Measurements from ENCODE around the gene CADM3.

CADM3 gene

DNA sequence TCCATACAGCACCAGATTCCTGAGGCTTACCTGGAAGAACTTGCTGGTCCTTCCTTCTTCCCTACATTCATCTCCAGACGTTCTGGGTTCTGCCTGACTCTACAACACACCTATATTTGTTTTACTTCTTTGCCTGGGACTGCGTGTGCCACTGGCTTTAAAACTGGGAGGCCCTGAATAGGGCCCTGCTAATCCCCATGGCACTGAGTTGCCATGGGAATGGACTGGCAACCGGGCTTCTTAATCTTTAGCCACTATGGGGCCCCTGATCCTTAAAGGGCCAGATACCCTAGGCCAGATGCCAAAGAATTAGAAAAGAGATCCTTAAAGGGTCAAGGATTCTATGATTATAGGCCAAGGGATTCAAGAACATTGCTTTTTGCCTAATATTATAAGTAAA is 24.4 kb upstream of the CADM3 start:
- H3K27ac ChIP-seq (ENCODE audit: low read depth, low read length): no peak overlapping the region
- no peak overlapping the region for H3K4me3 ChIP-seq (ENCODE audit: low read depth in 1 of 5, low read length in 5 of 5)
- H3K9ac ChIP-seq (ENCODE audit: low read length in 5 of 5): no peak overlapping the region
- H3K36me3 ChIP-seq (ENCODE audit: control insufficient read depth in 5 of 5, insufficient read depth in 5 of 5, low read length in 5 of 5): no peaks in the 10 kb centered on the region
- peaks cover 0 to 11% (median under 1%) of the 10 kb centered on the region in 5 donors for H3K27me3 ChIP-seq (ENCODE audit: control insufficient read depth in 5 of 5, insufficient read depth in 4 of 5, low read length in 5 of 5)
- H3K9me3 ChIP-seq (ENCODE audit: control insufficient read depth in 5 of 5, low read length in 5 of 5): no peaks in the 10 kb centered on the region
- H3K4me1 ChIP-seq (ENCODE audit: control insufficient read depth in 5 of 5, insufficient read depth in 5 of 5, low read length in 5 of 5): no peaks in the 10 kb centered on the region

DNA sequence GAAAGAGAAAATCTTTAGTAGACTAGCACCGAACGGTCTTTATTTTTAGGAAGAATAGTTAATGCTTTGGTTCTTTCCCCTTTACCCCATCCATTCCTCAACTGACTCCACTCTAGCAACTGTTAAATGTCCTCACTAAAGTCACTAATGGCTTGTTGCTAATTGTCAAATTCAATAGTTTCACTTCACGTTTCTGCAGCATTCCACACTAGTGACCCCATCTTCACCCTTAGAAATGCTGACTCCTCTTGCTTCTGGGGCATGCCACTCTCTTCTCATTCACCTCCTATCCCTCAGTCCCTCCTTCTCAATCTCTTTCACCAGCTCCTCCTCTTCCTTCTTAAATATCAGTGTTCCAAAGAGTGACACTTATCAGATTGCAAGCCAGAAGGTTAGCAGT is 19.4 kb upstream of the CADM3 start:
- Histone ChIP-seq H3K27ac (ENCODE audit: low read depth, low read length) (no peak overlapping the region), H3K27me3 (ENCODE audit: control insufficient read depth in 5 of 5, insufficient read depth in 4 of 5, low read length in 5 of 5) (no peaks in the 10 kb centered on the region), H3K36me3 (ENCODE audit: control insufficient read depth in 5 of 5, insufficient read depth in 5 of 5, low read length in 5 of 5) (no peaks in the 10 kb centered on the region), H3K4me1 (ENCODE audit: control insufficient read depth in 5 of 5, insufficient read depth in 5 of 5, low read length in 5 of 5) (no peaks in the 10 kb centered on the region), H3K9me3 (ENCODE audit: control insufficient read depth in 5 of 5, low read length in 5 of 5) (no peaks in the 10 kb centered on the region), H3K4me3 (ENCODE audit: low read depth in 1 of 5, low read length in 5 of 5) (no peak overlapping the region), H3K9ac (ENCODE audit: low read length in 5 of 5) (no peak overlapping the region)

DNA sequence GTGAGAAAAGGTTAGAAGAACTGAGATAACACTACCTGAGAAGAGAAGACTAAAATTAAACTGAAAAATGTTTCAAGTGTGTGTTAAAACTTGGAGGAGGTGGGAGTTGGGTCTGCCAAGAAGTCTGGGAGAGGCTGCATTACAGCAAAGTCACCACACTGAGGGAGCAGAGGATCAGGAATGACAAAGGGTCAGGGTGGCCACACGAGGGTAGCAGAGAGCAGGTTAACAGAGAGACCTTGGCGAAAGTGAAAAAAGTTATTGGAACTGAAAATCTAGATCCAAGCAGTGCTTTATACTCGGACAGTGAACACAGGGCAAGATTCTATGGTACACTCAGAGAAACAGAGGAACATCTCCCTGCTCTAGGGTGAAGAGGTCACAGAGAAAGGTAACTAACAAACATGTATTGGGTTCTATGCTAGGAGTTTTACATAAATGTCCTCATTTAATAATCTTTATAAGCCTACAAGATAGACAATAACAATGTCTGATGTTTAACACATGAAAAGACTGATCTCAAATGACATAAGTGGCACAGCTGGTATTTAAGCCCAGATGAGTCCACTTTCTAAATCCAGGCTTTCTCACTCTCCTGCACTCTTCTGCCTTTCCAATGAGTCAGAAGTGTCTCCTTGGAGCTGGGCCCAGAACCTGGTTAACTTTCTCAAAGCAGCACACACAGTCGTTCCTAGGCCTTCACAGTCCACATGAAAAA is 10.3 kb upstream of the CADM3 start:
- Histone ChIP-seq H3K4me3 (ENCODE audit: low read depth in 1 of 5, low read length in 5 of 5) (no peak overlapping the region), H3K4me1 (ENCODE audit: control insufficient read depth in 5 of 5, insufficient read depth in 5 of 5, low read length in 5 of 5) (peaks cover 0 to 3% (median 0%) of the 10 kb centered on the region in 5 donors), H3K27me3 (ENCODE audit: control insufficient read depth in 5 of 5, insufficient read depth in 4 of 5, low read length in 5 of 5) (peaks cover 0 to 5% (median 0%) of the 10 kb centered on the region in 5 donors), H3K9ac (ENCODE audit: low read length in 5 of 5) (peak overlapping the region in 1 of 5 donors; percentile 20), H3K27ac (ENCODE audit: low read depth, low read length) (no peak overlapping the region), H3K9me3 (ENCODE audit: control insufficient read depth in 5 of 5, low read length in 5 of 5) (no peaks in the 10 kb centered on the region), H3K36me3 (ENCODE audit: control insufficient read depth in 5 of 5, insufficient read depth in 5 of 5, low read length in 5 of 5) (no peaks in the 10 kb centered on the region)

DNA sequence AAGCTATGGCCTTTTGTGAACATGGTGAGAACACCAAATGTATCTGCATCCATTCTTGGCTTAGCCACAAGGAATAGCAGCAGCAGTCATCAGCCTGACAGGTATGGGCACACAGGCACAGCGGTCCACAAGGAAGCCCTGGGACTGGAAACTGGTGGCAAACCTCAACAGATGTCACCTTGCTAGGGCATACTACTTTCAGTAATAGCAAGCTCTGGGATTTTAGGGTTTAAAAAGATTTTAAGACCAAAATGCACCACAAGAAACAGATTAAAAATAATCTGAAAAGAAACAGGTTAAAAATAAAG is 9.7 kb upstream of the CADM3 start:
- H3K4me1 ChIP-seq (ENCODE audit: control insufficient read depth in 5 of 5, insufficient read depth in 5 of 5, low read length in 5 of 5): peaks cover 0 to 3% (median 0%) of the 10 kb centered on the region in 5 donors
- no peak overlapping the region for H3K27ac ChIP-seq (ENCODE audit: low read depth, low read length)
- H3K36me3 ChIP-seq (ENCODE audit: control insufficient read depth in 5 of 5, insufficient read depth in 5 of 5, low read length in 5 of 5): no peaks in the 10 kb centered on the region
- H3K9me3 ChIP-seq (ENCODE audit: control insufficient read depth in 5 of 5, low read length in 5 of 5): no peaks in the 10 kb centered on the region
- H3K4me3 ChIP-seq (ENCODE audit: low read depth in 1 of 5, low read length in 5 of 5): no peak overlapping the region
- H3K27me3 ChIP-seq (ENCODE audit: control insufficient read depth in 5 of 5, insufficient read depth in 4 of 5, low read length in 5 of 5): peaks cover 0 to 5% (median 0%) of the 10 kb centered on the region in 5 donors
- H3K9ac ChIP-seq (ENCODE audit: low read length in 5 of 5): no peak overlapping the region

DNA sequence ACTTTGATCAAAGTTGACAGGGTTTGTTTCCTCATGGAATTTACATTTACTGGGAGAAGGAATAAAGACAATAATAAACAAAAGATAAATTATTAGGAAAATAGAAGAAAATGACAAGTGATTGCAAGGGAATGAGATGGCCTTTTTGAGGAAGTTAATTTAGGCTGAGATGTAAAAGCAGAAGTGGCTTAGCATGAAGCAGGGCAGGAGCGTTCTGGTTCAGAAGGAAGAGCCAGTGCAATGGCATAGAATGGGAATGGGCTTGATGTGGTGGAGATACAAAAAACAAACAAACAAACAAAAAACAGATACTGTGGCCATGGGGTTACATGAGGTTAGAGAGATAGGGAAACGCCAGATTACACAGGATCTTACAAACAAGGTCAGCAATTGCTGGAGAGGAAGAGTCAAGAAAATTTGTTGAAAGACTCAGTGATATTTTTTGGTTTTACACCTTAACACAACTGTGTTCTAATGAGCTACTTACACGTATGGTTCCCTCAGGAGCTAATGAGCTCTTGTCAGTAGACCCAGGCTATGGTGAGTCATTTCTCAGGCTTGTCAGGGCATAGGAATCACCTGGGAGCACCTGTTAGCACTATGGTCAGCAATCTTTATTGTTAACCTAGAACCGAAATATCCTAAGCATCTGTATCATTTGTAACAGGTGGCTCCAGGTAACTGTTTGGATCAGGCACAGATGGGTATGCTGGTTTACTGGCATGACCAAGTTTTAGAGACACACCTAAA is 8.7 kb upstream of the CADM3 start:
- Histone ChIP-seq H3K36me3 (ENCODE audit: control insufficient read depth in 5 of 5, insufficient read depth in 5 of 5, low read length in 5 of 5) (no peaks in the 10 kb centered on the region), H3K4me3 (ENCODE audit: low read depth in 1 of 5, low read length in 5 of 5) (no peak overlapping the region), H3K27ac (ENCODE audit: low read depth, low read length) (no peak overlapping the region), H3K9ac (ENCODE audit: low read length in 5 of 5) (no peak overlapping the region), H3K9me3 (ENCODE audit: control insufficient read depth in 5 of 5, low read length in 5 of 5) (no peaks in the 10 kb centered on the region), H3K4me1 (ENCODE audit: control insufficient read depth in 5 of 5, insufficient read depth in 5 of 5, low read length in 5 of 5) (peaks cover 0 to 3% (median 0%) of the 10 kb centered on the region in 5 donors), H3K27me3 (ENCODE audit: control insufficient read depth in 5 of 5, insufficient read depth in 4 of 5, low read length in 5 of 5) (peaks cover 0 to 5% (median 0%) of the 10 kb centered on the region in 5 donors)

DNA sequence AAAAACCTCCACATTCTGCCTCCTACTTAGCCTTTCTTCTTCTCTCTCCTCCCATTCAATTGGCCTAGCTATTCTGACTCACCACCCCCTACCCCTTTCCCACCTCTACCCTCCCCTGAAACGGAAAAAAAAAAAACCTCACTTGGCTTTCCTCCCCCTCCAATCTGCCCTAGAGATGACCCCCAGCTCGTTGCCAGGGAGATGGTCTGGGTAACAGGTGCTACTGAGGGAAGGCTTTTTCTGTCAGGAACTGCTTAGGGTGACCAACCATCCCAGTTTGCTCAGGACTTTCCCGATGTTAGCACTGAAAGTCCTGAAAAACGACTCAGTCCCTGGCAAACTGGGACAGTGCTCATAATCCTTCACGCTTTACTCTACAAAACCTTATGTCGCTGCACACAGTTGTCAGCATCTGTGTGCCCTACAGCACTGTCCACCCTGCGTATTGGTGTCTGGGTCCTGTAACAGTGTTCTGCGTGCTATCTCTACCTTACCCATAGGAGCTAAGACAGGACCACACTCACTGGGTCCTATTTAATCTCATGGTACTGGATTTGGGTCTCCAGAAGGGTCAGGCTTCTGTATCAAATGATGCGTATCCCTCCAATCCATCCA is 7.7 kb upstream of the CADM3 start:
- Histone ChIP-seq H3K27ac (ENCODE audit: low read depth, low read length) (no peak overlapping the region), H3K4me3 (ENCODE audit: low read depth in 1 of 5, low read length in 5 of 5) (no peak overlapping the region), H3K9me3 (ENCODE audit: control insufficient read depth in 5 of 5, low read length in 5 of 5) (no peaks in the 10 kb centered on the region), H3K4me1 (ENCODE audit: control insufficient read depth in 5 of 5, insufficient read depth in 5 of 5, low read length in 5 of 5) (peaks cover 0 to 3% (median 0%) of the 10 kb centered on the region in 5 donors), H3K36me3 (ENCODE audit: control insufficient read depth in 5 of 5, insufficient read depth in 5 of 5, low read length in 5 of 5) (no peaks in the 10 kb centered on the region), H3K9ac (ENCODE audit: low read length in 5 of 5) (no peak overlapping the region), H3K27me3 (ENCODE audit: control insufficient read depth in 5 of 5, insufficient read depth in 4 of 5, low read length in 5 of 5) (peaks cover 3 to 13% (median 4%) of the 10 kb centered on the region in 5 donors)

DNA sequence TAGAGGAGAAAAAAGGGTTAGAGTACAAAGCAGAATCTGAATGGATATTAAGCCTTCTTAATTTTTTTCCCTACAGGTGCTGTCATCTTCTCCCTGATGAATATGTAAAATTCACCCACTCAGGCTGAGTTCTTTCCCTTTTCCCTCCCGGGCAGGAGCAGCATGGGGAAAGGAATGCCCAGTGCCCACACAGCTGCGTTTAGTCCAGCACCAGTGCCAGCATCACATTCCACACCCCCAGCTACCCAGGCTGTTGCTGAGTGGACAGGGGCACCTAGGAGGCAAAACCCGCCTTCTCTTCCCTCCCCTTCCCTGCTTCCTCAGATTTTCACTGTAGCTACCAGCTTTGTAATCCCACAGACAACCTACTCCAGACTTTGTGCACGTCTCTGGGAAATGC is 3.4 kb upstream of the CADM3 start:
- Histone ChIP-seq H3K9me3 (ENCODE audit: control insufficient read depth in 5 of 5, low read length in 5 of 5) (no peaks in the 10 kb centered on the region), H3K36me3 (ENCODE audit: control insufficient read depth in 5 of 5, insufficient read depth in 5 of 5, low read length in 5 of 5) (no peaks in the 10 kb centered on the region), H3K27me3 (ENCODE audit: control insufficient read depth in 5 of 5, insufficient read depth in 4 of 5, low read length in 5 of 5) (peaks cover 16 to 48% (median 25%) of the 10 kb centered on the region in 5 donors), H3K4me1 (ENCODE audit: control insufficient read depth in 5 of 5, insufficient read depth in 5 of 5, low read length in 5 of 5) (peaks cover 0 to 14% (median 10%) of the 10 kb centered on the region in 5 donors), H3K9ac (ENCODE audit: low read length in 5 of 5) (no peak overlapping the region), H3K27ac (ENCODE audit: low read depth, low read length) (no peak overlapping the region), H3K4me3 (ENCODE audit: low read depth in 1 of 5, low read length in 5 of 5) (no peak overlapping the region)

DNA sequence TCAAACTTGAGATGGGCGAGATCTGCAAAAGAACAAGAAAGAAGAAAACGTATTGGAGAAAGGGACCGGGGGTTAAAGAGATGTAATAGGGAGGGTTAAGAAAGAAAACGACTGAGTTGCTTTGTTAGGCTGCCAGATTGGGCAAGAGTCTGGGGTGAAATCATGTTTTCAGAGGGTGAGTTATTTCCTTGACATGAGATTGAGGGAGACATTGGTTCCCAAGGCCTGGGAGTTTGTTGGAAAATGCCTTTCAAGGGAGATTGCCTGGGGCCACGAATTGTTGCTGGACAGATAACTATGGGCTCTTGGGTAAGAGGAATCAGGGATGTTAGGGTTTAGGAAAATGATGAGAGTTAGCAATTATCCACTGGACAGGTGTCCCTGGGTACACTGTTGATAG is 776 bp upstream of the CADM3 start:
- Histone ChIP-seq H3K27ac (ENCODE audit: low read depth, low read length) (no peak overlapping the region), H3K36me3 (ENCODE audit: control insufficient read depth in 5 of 5, insufficient read depth in 5 of 5, low read length in 5 of 5) (no peaks in the 10 kb centered on the region), H3K9ac (ENCODE audit: low read length in 5 of 5) (no peak overlapping the region), H3K27me3 (ENCODE audit: control insufficient read depth in 5 of 5, insufficient read depth in 4 of 5, low read length in 5 of 5) (peaks cover 16 to 51% (median 29%) of the 10 kb centered on the region in 5 donors), H3K4me3 (ENCODE audit: low read depth in 1 of 5, low read length in 5 of 5) (no peak overlapping the region), H3K9me3 (ENCODE audit: control insufficient read depth in 5 of 5, low read length in 5 of 5) (no peaks in the 10 kb centered on the region), H3K4me1 (ENCODE audit: control insufficient read depth in 5 of 5, insufficient read depth in 5 of 5, low read length in 5 of 5) (peaks cover 0 to 18% (median 10%) of the 10 kb centered on the region in 5 donors)

DNA sequence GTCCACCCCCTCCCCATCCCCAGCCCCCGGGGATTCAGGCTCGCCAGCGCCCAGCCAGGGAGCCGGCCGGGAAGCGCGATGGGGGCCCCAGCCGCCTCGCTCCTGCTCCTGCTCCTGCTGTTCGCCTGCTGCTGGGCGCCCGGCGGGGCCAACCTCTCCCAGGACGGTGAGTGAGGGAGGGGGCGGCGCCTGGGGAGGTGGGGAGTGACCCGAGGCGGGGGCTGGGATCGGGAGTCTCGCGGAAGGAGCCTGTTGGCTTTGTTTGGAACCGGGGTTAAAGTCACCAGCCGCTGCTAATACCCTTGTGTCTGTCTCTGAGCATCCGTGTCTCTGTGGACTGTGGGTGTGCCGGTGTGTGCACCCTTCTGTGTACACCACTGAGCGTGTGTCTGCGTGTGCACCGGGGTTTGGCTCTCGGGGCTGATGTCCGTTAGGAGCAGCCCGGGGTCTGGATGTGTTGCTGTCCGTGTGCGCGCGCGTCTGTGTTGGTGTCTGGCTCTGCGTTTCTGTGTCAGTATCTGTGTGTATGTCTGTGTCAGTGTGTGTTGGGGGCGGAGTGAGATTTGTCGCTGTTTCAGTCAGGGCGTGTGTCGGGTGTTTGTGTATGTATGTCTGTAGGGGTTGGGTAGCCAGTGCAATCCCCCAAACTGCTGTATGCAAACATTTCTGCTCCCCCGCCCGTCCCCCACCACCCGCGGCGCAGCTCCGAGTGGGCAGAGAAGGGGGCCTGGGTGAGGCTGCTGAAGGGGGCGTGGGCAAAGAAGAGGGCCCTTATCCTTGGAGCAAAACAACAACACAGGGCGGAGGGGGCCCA is 480 bp downstream of the CADM3 start:
- Histone ChIP-seq H3K36me3 (ENCODE audit: control insufficient read depth in 5 of 5, insufficient read depth in 5 of 5, low read length in 5 of 5) (no peaks in the 10 kb centered on the region), H3K27me3 (ENCODE audit: control insufficient read depth in 5 of 5, insufficient read depth in 4 of 5, low read length in 5 of 5) (peaks cover 16 to 51% (median 29%) of the 10 kb centered on the region in 5 donors), H3K27ac (ENCODE audit: low read depth, low read length) (no peak overlapping the region), H3K4me3 (ENCODE audit: low read depth in 1 of 5, low read length in 5 of 5) (peak overlapping the region in 4 of 5 donors; percentile 8 to 65 (median 32)), H3K4me1 (ENCODE audit: control insufficient read depth in 5 of 5, insufficient read depth in 5 of 5, low read length in 5 of 5) (peaks cover 0 to 18% (median 10%) of the 10 kb centered on the region in 5 donors), H3K9ac (ENCODE audit: low read length in 5 of 5) (no peak overlapping the region), H3K9me3 (ENCODE audit: control insufficient read depth in 5 of 5, low read length in 5 of 5) (no peaks in the 10 kb centered on the region)
